Activated CD4-positive, alpha-beta T cell treated with anti-CD3 and anti-CD28 coated beads, Interleukin-2, amount 10 ng/mL, durations not matched to agents 7 days and 5 days (primary cell): Measurements from ENCODE around the gene DSCAML1. TPM values are rescaled to one million over a fixed set of nuclear protein-coding genes. Genes with fewer than 3 reads are reported as not detected.

ENCODE experiments used
- CTCF ChIA-PET: fragments of 350-600 bp; sonication (Branson Sonifier 250); formaldehyde crosslinking; loops from one replicate; lab custom pipeline; 2021; ENCODE audit warnings: antibody characterized with exemption; lab: Charles Lee
- POLR2A ChIA-PET: fragments of 350-600 bp; sonication (Branson Sonifier 250); formaldehyde crosslinking; loops from one replicate; lab custom pipeline; 2021; ENCODE audit warnings: antibody characterized with exemption; lab: Charles Lee
- DNase-seq: peaks from one replicate; pipeline ENCODE4 v3.0.0-alpha.2; 2020
- H3K27ac Mint-ChIP-seq: one replicate; pipeline ENCODE4 v1.8.0; 2021; ENCODE audit warnings: mild to moderate bottlenecking, moderate library complexity, mixed read lengths
- H3K27me3 Mint-ChIP-seq: one replicate; pipeline ENCODE4 v1.8.0; 2021; ENCODE audit warnings: mixed read lengths
- H3K36me3 Mint-ChIP-seq: one replicate; pipeline ENCODE4 v1.8.0; 2021; ENCODE audit warnings: low read depth, mixed read lengths
- H3K4me1 Mint-ChIP-seq: one replicate; pipeline ENCODE4 v1.8.0; 2021; ENCODE audit warnings: mixed read lengths
- H3K4me3 Mint-ChIP-seq: one replicate; pipeline ENCODE4 v1.8.0; 2021; ENCODE audit warnings: mild to moderate bottlenecking, moderate library complexity, mixed read lengths
- H3K9me3 Mint-ChIP-seq: one replicate; pipeline ENCODE4 v1.8.0; 2021; ENCODE audit warnings: mixed read lengths
- total RNA-seq, 2 experiments: library from RNA; stranded (reverse); gene quantifications; one replicate each; pipeline ENCODE4 v1.2.3, GENCODE V29; 2021

DSCAML1 gene
- total RNA-seq, 2 experiments from 2014 or later, result 0.02 to 0.25 TPM

- Mint-ChIP-seq H3K9me3 (no peaks in the 10 kb centered on the region), H3K27ac (no peak overlapping the region), H3K4me1 (no peaks in the 10 kb centered on the region), H3K27me3 (no peaks in the 10 kb centered on the region), H3K36me3 (no peaks in the 10 kb centered on the region), H3K4me3 (no peak overlapping the region)
- ChIA-PET POLR2A (no interaction called here), CTCF (no interaction called here)
- DNase-seq, result no peak
These were observed 152.4 kb downstream of the DSCAML1 start for GRCh38 chr11:117644403-117645155.

GRCh38 chr11:117643606-117644300 lies 153.3 kb downstream of the DSCAML1 start:
- Mint-ChIP-seq H3K9me3 (no peaks in the 10 kb centered on the region), H3K27me3 (no peaks in the 10 kb centered on the region), H3K4me3 (no peak overlapping the region), H3K36me3 (no peaks in the 10 kb centered on the region), H3K27ac (no peak overlapping the region), H3K4me1 (no peaks in the 10 kb centered on the region)
- CTCF ChIA-PET, result no interaction called here
- DNase-seq, result no peak
- POLR2A ChIA-PET, result no interaction called here

- H3K27ac Mint-ChIP-seq, result no peak overlapping the region
- no peak for DNase-seq
- no peaks in the 10 kb centered on the region for H3K9me3 Mint-ChIP-seq
- no peaks in the 10 kb centered on the region for H3K4me1 Mint-ChIP-seq
- no peaks in the 10 kb centered on the region for H3K27me3 Mint-ChIP-seq
- ChIA-PET CTCF (no interaction called here), POLR2A (no interaction called here)
- no peaks in the 10 kb centered on the region for H3K36me3 Mint-ChIP-seq
- H3K4me3 Mint-ChIP-seq, result no peak overlapping the region
These were observed 154.2 kb downstream of the DSCAML1 start for GRCh38 chr11:117642835-117643234.

- Mint-ChIP-seq H3K4me3 (no peak overlapping the region), H3K27me3 (no peaks in the 10 kb centered on the region), H3K27ac (no peak overlapping the region), H3K4me1 (no peaks in the 10 kb centered on the region), H3K36me3 (no peaks in the 10 kb centered on the region), H3K9me3 (no peaks in the 10 kb centered on the region)
- no peak for DNase-seq
- ChIA-PET POLR2A (no interaction called here), CTCF (no interaction called here)
These were observed 154.6 kb downstream of the DSCAML1 start for GRCh38 chr11:117642396-117642795.

- Mint-ChIP-seq H3K27me3 (peaks cover 2% of the 10 kb centered on the region), H3K36me3 (no peaks in the 10 kb centered on the region), H3K9me3 (no peaks in the 10 kb centered on the region), H3K27ac (no peak overlapping the region), H3K4me3 (no peak overlapping the region), H3K4me1 (no peaks in the 10 kb centered on the region)
- CTCF ChIA-PET, result interaction anchor here (0.9 kb wide), 1 partner anchor 9 kb away, joined by 3 read pairs; no protein-coding TSS in a partner anchor
- POLR2A ChIA-PET, result no interaction called here
- no peak for DNase-seq
These were observed 155.8 kb downstream of the DSCAML1 start for GRCh38 chr11:117641008-117641915.

- Mint-ChIP-seq H3K4me3 (no peak overlapping the region), H3K36me3 (no peaks in the 10 kb centered on the region), H3K27me3 (peaks cover 2% of the 10 kb centered on the region), H3K4me1 (no peaks in the 10 kb centered on the region), H3K9me3 (no peaks in the 10 kb centered on the region), H3K27ac (no peak overlapping the region)
- ChIA-PET CTCF (interaction anchor here (1.4 kb wide), 1 partner anchor 20 kb away, joined by 3 read pairs; no protein-coding TSS in a partner anchor), POLR2A (no interaction called here)
- no peak for DNase-seq
These were observed 157.0 kb downstream of the DSCAML1 start for GRCh38 chr11:117640041-117640440.

- no peaks in the 10 kb centered on the region for H3K4me1 Mint-ChIP-seq
- H3K27ac Mint-ChIP-seq, result no peak overlapping the region
- peaks cover 2% of the 10 kb centered on the region for H3K27me3 Mint-ChIP-seq
- CTCF ChIA-PET, result interaction anchor here (1.4 kb wide), 1 partner anchor 20 kb away, joined by 3 read pairs; no protein-coding TSS in a partner anchor
- H3K9me3 Mint-ChIP-seq, result no peaks in the 10 kb centered on the region
- no peak overlapping the region for H3K4me3 Mint-ChIP-seq
- DNase-seq, result no peak
- POLR2A ChIA-PET, result no interaction called here
- no peaks in the 10 kb centered on the region for H3K36me3 Mint-ChIP-seq
These were observed 157.4 kb downstream of the DSCAML1 start for GRCh38 chr11:117639601-117640000.

- Mint-ChIP-seq H3K36me3 (no peaks in the 10 kb centered on the region), H3K4me3 (no peak overlapping the region), H3K9me3 (no peaks in the 10 kb centered on the region), H3K27ac (no peak overlapping the region), H3K4me1 (no peaks in the 10 kb centered on the region), H3K27me3 (peaks cover 2% of the 10 kb centered on the region)
- no peak for DNase-seq
- CTCF ChIA-PET, result interaction anchor here (0.6 to 1.4 kb wide), 2 partner anchors 19 to 66 kb away, joined by 3 read pairs; no protein-coding TSS in a partner anchor
- POLR2A ChIA-PET, result no interaction called here
These were observed 158.0 kb downstream of the DSCAML1 start for GRCh38 chr11:117638911-117639543.

GRCh38 chr11:117634756-117635603 lies 162.0 kb downstream of the DSCAML1 start:
- H3K27ac Mint-ChIP-seq, result no peak overlapping the region
- CTCF ChIA-PET, result no interaction called here

GRCh38 chr11:117633976-117634755 lies 162.8 kb downstream of the DSCAML1 start:
- Mint-ChIP-seq H3K4me1 (no peaks in the 10 kb centered on the region), H3K4me3 (no peak overlapping the region), H3K36me3 (no peaks in the 10 kb centered on the region), H3K9me3 (no peaks in the 10 kb centered on the region), H3K27ac (no peak overlapping the region), H3K27me3 (peaks cover 2% of the 10 kb centered on the region)
- ChIA-PET CTCF (no interaction called here), POLR2A (no interaction called here)
- DNase-seq, result no peak

More at GRCh38 chr11:117634756-117635603, 162.0 kb downstream of the DSCAML1 start:
- Mint-ChIP-seq H3K9me3 (no peaks in the 10 kb centered on the region), H3K27me3 (peaks cover 2% of the 10 kb centered on the region), H3K36me3 (no peaks in the 10 kb centered on the region), H3K4me1 (no peaks in the 10 kb centered on the region), H3K4me3 (no peak overlapping the region)
- DNase-seq, result no peak
- POLR2A ChIA-PET, result no interaction called here

- DNase-seq, result no peak
These were observed 163.7 kb downstream of the DSCAML1 start for GRCh38 chr11:117633186-117633754.

More at GRCh38 chr11:117633186-117633754, 163.7 kb downstream of the DSCAML1 start:
- Mint-ChIP-seq H3K27ac (no peak overlapping the region), H3K9me3 (no peaks in the 10 kb centered on the region), H3K27me3 (peaks cover 2% of the 10 kb centered on the region), H3K4me1 (no peaks in the 10 kb centered on the region), H3K4me3 (no peak overlapping the region), H3K36me3 (no peaks in the 10 kb centered on the region)
- CTCF ChIA-PET, result no interaction called here
- POLR2A ChIA-PET, result no interaction called here
